PFSK-1 (cell line): Measurements from ENCODE around the gene DCAF15.

Experiments
- POLR2AphosphoS5 ChIP-seq: IDR thresholded peaks from 2 replicates; pipeline ENCODE4 v1.6.1; 2012; ENCODE audit warnings: low read depth, mild to moderate bottlenecking, control low read depth, low read length, moderate library complexity
- TAF1 ChIP-seq: IDR thresholded peaks from 2 replicates; pipeline ENCODE4 v1.6.1; 2012; ENCODE audit warnings: low read length, control low read depth, borderline replicate concordance; ENCODE audit not compliant: insufficient read depth

- TF ChIP-seq TAF1: no peak
- TF ChIP-seq POLR2AphosphoS5: no peak
These were observed 25.5 kb downstream of the DCAF15 start for GRCh38 chr19:13977803-13978202.
